GM12878 (cell line): Measurements from ENCODE around the gene SLC16A9. TPM values are rescaled to one million over a fixed set of nuclear protein-coding genes. Genes with fewer than 3 reads are reported as not detected.

ENCODE experiments used
- FOXM1 ChIP-seq: IDR thresholded peaks from 2 replicates; pipeline ENCODE4 v1.6.1; 2012; ENCODE audit warnings: low read depth, mild to moderate bottlenecking, inconsistent platforms, low read length, moderate library complexity
- GABPA ChIP-seq: IDR thresholded peaks from 2 replicates; pipeline ENCODE4 v1.6.1; 2014; ENCODE audit warnings: antibody characterized with exemption, low read depth, mild to moderate bottlenecking, inconsistent platforms
- MEF2A ChIP-seq: IDR thresholded peaks from 2 replicates; pipeline ENCODE4 v1.6.1; 2011; ENCODE audit warnings: low read depth, mild to moderate bottlenecking, low read length, moderate library complexity; ENCODE audit not compliant: insufficient read depth
- MLLT1 ChIP-seq: fragments of 450-650 bp; IDR thresholded peaks from 2 replicates; pipeline ENCODE4 v1.6.1; 2016; ENCODE audit warnings: mild to moderate bottlenecking
- SPI1 ChIP-seq: IDR thresholded peaks from 2 replicates; pipeline ENCODE4 v1.6.1; 2011; ENCODE audit warnings: low read depth, mild to moderate bottlenecking, low read length, moderate library complexity, borderline replicate concordance; ENCODE audit not compliant: insufficient read depth
- STAT3 ChIP-seq: IDR thresholded peaks from 2 replicates; pipeline ENCODE4 v1.6.1; 2011; ENCODE audit warnings: low read depth, low read length, improper control_type of control experiment
- ZBTB33 ChIP-seq: fragments of 450-650 bp; IDR thresholded peaks from 2 replicates; pipeline ENCODE4 v1.6.1; 2017; ENCODE audit warnings: mild to moderate bottlenecking
- ZBTB4 ChIP-seq: fragments of 450-650 bp; formaldehyde crosslinking; IDR thresholded peaks from 2 replicates; pipeline ENCODE4 v1.4.0; 2022; ENCODE audit warnings: mild to moderate bottlenecking, moderate library complexity
- ZNF592 ChIP-seq: fragments of 450-650 bp; IDR thresholded peaks from 2 replicates; pipeline ENCODE4 v1.6.1; 2017; ENCODE audit warnings: mild to moderate bottlenecking, moderate library complexity
- polyA plus RNA-seq, 11 experiments: library from polyadenylated mRNA; depleted of rRNA in 4 of 11; unstranded in 6 of 11; stranded (reverse) in 5 of 11; fragments of >200 nt; fragmentation: Nextera tagmentation in 4 of 11; fragmentation: Illumina TruSeq in 1 of 11; extraction: Ambion mirVana in 4 of 11; extraction: Trizol in 1 of 11; gene quantifications; 1 replicate in 1 of 11; 2 replicates in 10 of 11; pipeline versions ENCODE4 v1.2.1 to v1.2.3, GENCODE V29; 2011 to 2016; ENCODE audit warnings: inconsistent platforms in 2 of 11, missing spikeins in 2 of 11, low read depth in 1 of 11
- total RNA-seq, 4 experiments: library from RNA; depleted of rRNA in 3 of 4; stranded (reverse); fragments of >200 nt in 3 of 4; fragmentation: Illumina TruSeq in 1 of 4; extraction: Trizol in 1 of 4; gene quantifications; 2 replicates each; pipeline versions ENCODE4 v1.2.1 to v1.2.3, GENCODE V29; 2013 to 2021

Gene SLC16A9
- total and polyA plus RNA-seq, 10 of the 15 experiments (the other 5 are each of a cell fraction or from before 2014, with no cell fraction given), result 0.86 to 6.2 (median 4.3) TPM

GRCh38 chr10:59682986-59683937 is 26.4 kb downstream of the SLC16A9 start (continued):
- TF ChIP-seq MLLT1 (no peak), ZBTB4 (CRISPR knock-in tag) (no peak), ZBTB33 (no peak), GABPA (no peak), MEF2A (no peak), STAT3 (no peak), ZNF592 (no peak), FOXM1 (no peak), SPI1 (no peak)
